Thyroid gland (tissue), 4 donors: ENCODE data around the gene POLR3K. TPM values are rescaled to one million over a fixed set of nuclear protein-coding genes. Genes with fewer than 3 reads are reported as not detected.
"Not testable (repeated sequence)": the region's sequence is repeated elsewhere in the genome, so short reads cannot be mapped to it uniquely, and the experiment has no call there.

Experiments used
- DNase-seq, 2 donors: peaks; one replicate each; pipeline ENCODE4 v3.0.0-alpha.2; 2019
- H3K27ac ChIP-seq, 3 donors: fragments of 200-600 bp; sonication (generic); 1 replicate in 2 of 3; 2 replicates in 1 of 3; pipeline ENCODE4 v1.5.1; 2016 to 2019; ENCODE audit warnings: mild to moderate bottlenecking in 1 of 3, moderate library complexity in 1 of 3
- H3K27me3 ChIP-seq: fragments of 200-600 bp; sonication (generic); one replicate; pipeline ENCODE4 v1.5.1; 2019
- H3K36me3 ChIP-seq, 2 donors: fragments of 200-600 bp; sonication (generic); one replicate each; pipeline ENCODE4 v1.5.1; 2016 to 2019
- H3K4me1 ChIP-seq, 2 donors: fragments of 200-600 bp; sonication (generic); one replicate each; pipeline ENCODE4 v1.5.1; 2017 to 2019
- H3K4me3 ChIP-seq, 3 donors: fragments of 200-600 bp; sonication (generic); replicated peaks in 1 of 3; 1 replicate in 2 of 3; 2 replicates in 1 of 3; pipeline ENCODE4 v1.5.1; 2016; ENCODE audit warnings: mild to moderate bottlenecking in 1 of 3
- H3K9me3 ChIP-seq: fragments of 200-600 bp; sonication (generic); one replicate; pipeline ENCODE4 v1.5.1; 2017
- POLR2A ChIP-seq, 2 donors: fragments of 450-650 bp; IDR thresholded peaks; one replicate each; pipeline ENCODE4 v1.6.1; 2017; ENCODE audit warnings: antibody characterized with exemption in 2 of 2, mild to moderate bottlenecking in 2 of 2, moderate library complexity in 1 of 2
- WGBS, 2 donors: methylation state at CpG; one replicate each; pipeline ENCODE4 v1.1.5; 2017; 5-methylcytosine and 5-hydroxymethylcytosine counted together
- intact Hi-C: fragments of 100-400 bp; cut with DNase I; formaldehyde crosslinking; loops from one replicate; pipeline ENCODE4 v1.15.1; 2023
- total RNA-seq, 4 donors: library from RNA; depleted of rRNA; stranded (reverse); fragments of >200 nt; gene quantifications; one replicate each; pipeline ENCODE4 v1.2.3, GENCODE V29; 2016
- TF ChIP-seq, protein P1 (sequence below), 6 experiments: fragments of 200-600 bp in 3 of 6; fragments of 450-650 bp in 3 of 6; sonication (generic) in 3 of 6; IDR thresholded peaks; one replicate each; pipeline ENCODE4 v1.5.1; 2016 to 2019; ENCODE audit warnings: antibody characterized with exemption in 6 of 6, mild to moderate bottlenecking in 2 of 6, inconsistent platforms in 1 of 6, moderate library complexity in 1 of 6

Gene POLR3K
- total RNA-seq, 4 donors from 2014 or later: 3.5 to 6.7 (median 4.6) TPM

DNA sequence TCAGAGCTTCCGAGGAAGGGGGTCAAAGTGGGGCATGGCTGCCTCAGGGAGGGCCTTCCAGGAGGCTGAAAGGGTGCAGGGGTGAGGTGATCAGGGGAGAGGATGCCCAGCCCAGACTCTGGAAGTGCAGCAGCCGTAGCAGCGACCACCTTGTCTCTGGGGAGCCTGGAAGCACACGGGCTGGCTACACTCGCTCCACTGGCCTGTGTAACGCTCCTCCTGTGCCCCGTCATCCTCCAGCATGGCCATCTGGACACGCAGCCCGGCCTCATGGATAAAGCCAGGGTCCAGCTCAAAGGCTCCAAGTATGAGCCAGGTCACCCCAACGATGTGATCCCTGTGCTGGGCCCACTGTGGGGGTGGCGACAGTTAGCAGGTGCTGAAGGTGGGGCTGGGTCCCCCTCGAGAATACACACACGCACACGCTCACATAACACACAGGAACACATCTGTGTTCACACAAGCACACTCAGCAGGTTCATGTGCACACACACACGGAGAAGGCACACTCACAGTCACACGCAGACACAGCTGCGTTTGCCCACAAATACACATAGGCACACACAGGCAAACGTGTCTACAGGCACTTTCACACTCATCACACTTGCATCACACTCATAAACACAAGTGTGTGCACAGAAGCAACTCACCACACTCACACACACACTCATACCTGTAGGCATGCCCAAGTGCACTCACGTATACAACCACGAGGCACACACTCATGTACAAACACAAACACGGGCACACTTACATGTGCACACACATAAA is 19.3 kb downstream of the POLR3K start:
- intact Hi-C loops: no loop called here
- no peak overlapping the region for H3K4me3 ChIP-seq
- H3K27ac ChIP-seq: no peak overlapping the region
- no peaks in the 10 kb centered on the region for H3K9me3 ChIP-seq
- H3K4me1 ChIP-seq: no peaks in the 10 kb centered on the region
- no peaks in the 10 kb centered on the region for H3K27me3 ChIP-seq
- no peak for DNase-seq
- no peaks in the 10 kb centered on the region for H3K36me3 ChIP-seq
- WGBS, 2 donors: 72 to 88% methylated on average over 14 to 19 of the region's 21 CpGs
- TF ChIP-seq POLR2A (IDR thresholded peaks at IDR 0.05): no peak
- TF ChIP-seq, protein P1, sequence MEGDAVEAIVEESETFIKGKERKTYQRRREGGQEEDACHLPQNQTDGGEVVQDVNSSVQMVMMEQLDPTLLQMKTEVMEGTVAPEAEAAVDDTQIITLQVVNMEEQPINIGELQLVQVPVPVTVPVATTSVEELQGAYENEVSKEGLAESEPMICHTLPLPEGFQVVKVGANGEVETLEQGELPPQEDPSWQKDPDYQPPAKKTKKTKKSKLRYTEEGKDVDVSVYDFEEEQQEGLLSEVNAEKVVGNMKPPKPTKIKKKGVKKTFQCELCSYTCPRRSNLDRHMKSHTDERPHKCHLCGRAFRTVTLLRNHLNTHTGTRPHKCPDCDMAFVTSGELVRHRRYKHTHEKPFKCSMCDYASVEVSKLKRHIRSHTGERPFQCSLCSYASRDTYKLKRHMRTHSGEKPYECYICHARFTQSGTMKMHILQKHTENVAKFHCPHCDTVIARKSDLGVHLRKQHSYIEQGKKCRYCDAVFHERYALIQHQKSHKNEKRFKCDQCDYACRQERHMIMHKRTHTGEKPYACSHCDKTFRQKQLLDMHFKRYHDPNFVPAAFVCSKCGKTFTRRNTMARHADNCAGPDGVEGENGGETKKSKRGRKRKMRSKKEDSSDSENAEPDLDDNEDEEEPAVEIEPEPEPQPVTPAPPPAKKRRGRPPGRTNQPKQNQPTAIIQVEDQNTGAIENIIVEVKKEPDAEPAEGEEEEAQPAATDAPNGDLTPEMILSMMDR (IDR thresholded peaks at IDR 0.05): no peak

DNA sequence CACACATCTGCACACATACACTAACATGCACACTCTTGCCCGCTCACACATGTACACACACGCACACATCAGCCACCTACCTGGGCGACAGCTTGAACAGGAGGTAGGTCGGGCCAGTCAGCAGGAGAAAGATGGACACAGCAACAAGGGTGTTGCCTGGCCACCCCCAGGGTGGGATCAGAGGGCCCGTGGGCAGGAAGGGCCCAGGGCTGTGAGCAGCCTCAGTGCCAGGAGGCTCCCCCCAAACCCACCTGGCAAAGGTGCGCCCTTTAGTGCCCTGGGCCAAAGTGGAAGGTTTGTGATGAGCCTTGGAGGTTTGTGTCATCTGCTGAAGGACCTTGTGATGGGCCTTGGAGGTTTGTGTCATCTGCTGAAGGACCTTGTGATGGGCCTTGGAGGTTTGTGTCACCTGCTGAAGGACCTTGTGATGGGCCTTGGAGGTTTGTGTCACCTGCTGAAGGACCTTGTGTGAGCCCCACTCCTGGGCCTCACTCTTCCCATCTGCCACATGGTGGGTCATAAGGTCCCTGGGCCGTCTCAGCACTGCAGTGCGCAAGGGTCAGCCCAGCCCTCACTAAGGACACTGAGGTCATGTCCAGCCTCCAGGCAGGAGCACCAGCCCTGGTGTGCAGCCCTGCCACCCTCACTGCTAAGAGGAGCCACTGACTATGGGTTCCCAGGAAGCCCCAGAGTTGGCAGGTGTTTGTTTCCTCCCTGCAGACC is 20.1 kb downstream of the POLR3K start:
- intact Hi-C loops, H3K4me1 ChIP-seq, H3K9me3 ChIP-seq, H3K4me3 ChIP-seq, H3K36me3 ChIP-seq, H3K27me3 ChIP-seq, H3K27ac ChIP-seq, DNase-seq: not testable (repeated sequence)
- 69% methylated on average over 2 of the region's 8 CpGs; no CpG with 5 or more reads in 1 of the 2 donors for WGBS, 2 donors

- H3K9me3 ChIP-seq, H3K4me1 ChIP-seq, H3K4me3 ChIP-seq, H3K27ac ChIP-seq, DNase-seq, intact Hi-C loops, H3K36me3 ChIP-seq, H3K27me3 ChIP-seq: not testable (repeated sequence)
- 89% methylated on average over 1 of the region's 7 CpGs; no CpG with 5 or more reads in 1 of the 2 donors for WGBS, 2 donors
Measured at GRCh38 chr16:30627-31026, 22.8 kb downstream of the POLR3K start.

DNA sequence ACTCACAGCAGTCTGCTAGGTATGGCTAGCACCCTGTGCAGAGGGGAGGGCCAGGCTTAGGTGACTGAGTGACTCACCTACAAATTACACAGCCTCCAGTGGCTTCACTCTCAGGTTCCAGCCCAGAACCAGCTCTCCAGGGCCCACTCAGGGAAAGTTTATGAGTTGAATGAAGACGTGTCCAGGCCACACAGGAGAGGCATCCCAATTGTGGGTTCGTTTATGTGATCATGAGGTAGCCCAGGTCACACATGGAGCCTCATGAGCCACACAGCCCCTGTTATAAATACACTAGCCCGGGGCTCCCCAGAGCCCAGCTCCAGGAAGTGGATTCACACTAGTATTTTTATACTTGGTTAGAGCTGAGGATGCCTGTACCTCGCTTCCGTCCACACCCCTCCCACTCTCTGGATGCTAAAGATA is 27.5 kb downstream of the POLR3K start:
- H3K27ac ChIP-seq, intact Hi-C loops, H3K4me3 ChIP-seq, H3K36me3 ChIP-seq, DNase-seq, H3K4me1 ChIP-seq, H3K27me3 ChIP-seq, H3K9me3 ChIP-seq: not testable (repeated sequence)
- 29 to 33% methylated on average over 1 to 2 of the region's 5 CpGs for WGBS, 2 donors

DNA sequence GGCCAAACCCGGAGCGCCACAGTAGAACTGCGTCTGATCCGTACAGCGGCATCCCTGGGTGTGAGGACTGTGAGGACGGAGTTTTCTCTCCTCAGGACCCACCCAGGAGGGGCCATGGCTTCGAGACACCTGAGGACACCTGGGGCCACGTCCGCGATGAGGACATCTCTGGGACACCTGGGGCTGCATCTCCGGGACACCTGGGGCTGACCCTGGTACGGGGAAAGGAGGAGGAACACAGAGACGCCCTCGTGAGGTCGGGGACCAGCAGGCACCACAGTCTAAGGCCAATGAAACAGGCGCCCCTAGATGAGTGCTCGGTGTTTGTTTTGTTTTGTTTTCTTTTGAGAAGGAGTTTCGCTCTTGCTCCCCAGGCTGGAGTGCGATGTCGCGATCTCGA is 29.3 kb downstream of the POLR3K start:
- H3K9me3 ChIP-seq, H3K36me3 ChIP-seq, intact Hi-C loops, H3K4me1 ChIP-seq, DNase-seq, H3K27ac ChIP-seq, H3K4me3 ChIP-seq, H3K27me3 ChIP-seq: not testable (repeated sequence)
- WGBS, 2 donors: 87 to 93% methylated on average over 3 to 16 of the region's 22 CpGs

- H3K36me3 ChIP-seq, H3K27ac ChIP-seq, H3K27me3 ChIP-seq, DNase-seq, H3K9me3 ChIP-seq, intact Hi-C loops, H3K4me3 ChIP-seq, H3K4me1 ChIP-seq: not testable (repeated sequence)
- 87 to 97% methylated on average over 12 of the region's 12 CpGs for WGBS, 2 donors
Measured at GRCh38 chr16:20886-21285, 32.5 kb downstream of the POLR3K start.

DNA sequence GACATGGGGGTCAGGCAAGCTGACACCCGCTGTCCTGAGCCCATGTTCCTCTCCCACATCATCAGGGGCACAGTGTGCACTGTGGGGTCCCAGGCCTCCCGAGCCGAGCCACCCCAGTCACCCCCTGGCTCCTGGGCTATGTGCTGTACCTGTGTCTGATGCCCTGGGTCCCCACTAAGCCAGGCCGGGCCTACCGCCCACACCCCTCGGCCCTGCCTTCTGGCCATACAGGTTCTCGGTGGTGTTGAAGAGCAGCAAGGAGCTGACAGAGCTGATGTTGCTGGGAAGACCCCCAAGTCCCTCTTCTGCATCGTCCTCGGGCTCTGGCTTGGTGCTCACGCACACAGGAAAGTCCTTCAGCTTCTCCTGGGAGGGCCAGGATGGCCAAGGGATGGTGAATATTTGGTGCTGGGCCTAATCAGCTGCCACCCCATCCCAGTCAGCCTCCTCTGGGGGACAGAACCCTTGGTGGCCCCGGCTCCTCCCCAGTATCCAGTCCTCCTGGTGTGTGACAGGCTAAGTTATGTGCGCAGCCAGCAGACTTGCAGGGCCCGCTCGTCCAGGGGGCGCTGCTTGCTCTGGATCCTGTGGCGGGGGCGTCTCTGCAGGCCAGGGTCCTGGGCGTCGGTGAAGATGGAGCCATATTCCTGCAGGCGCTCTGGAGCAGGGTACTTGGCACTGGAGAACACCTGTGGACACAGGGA is 36.2 kb downstream of the POLR3K start:
- H3K27ac ChIP-seq, H3K4me3 ChIP-seq, H3K9me3 ChIP-seq, H3K4me1 ChIP-seq, H3K36me3 ChIP-seq, intact Hi-C loops, DNase-seq, H3K27me3 ChIP-seq: not testable (repeated sequence)
- 90% methylated on average over 4 of the region's 20 CpGs; no CpG with 5 or more reads in 1 of the 2 donors for WGBS, 2 donors

DNA sequence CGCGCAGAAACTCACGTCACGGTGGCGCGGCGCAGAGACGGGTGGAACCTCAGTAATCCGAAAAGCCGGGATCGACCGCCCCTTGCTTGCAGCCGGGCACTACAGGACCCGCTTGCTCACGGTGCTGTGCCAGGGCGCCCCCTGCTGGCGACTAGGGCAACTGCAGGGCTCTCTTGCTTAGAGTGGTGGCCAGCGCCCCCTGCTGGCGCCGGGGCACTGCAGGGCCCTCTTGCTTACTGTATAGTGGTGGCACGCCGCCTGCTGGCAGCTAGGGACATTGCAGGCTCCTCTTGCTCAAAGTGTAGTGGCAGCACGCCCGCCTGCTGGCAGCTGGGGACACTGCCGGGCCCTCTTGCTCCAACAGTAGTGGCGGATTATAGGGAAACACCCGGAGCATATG is 42.6 kb downstream of the POLR3K start:
- H3K27ac ChIP-seq, H3K27me3 ChIP-seq, H3K9me3 ChIP-seq, H3K4me1 ChIP-seq, H3K36me3 ChIP-seq, H3K4me3 ChIP-seq, intact Hi-C loops: not testable (repeated sequence)
- WGBS, 2 donors: 27% methylated on average over 7 of the region's 27 CpGs; no CpG with 5 or more reads in 1 of the 2 donors
- TF ChIP-seq, protein P1 (IDR thresholded peaks at IDR 0.05): peak in 3 of 6 experiments; percentile 8 to 27 (median 24)
- peak; percentile 98 to 99 for DNase-seq
